Uterus (tissue), 4 donors: ENCODE results near the gene GRIK3. TPM values are rescaled to one million over a fixed set of nuclear protein-coding genes. Genes with fewer than 3 reads are reported as not detected.

Experiments used
- DNase-seq, 2 donors: peaks; one replicate each; pipeline ENCODE4 v3.0.0-alpha.2; 2019 to 2020
- H3K27ac ChIP-seq, 2 donors: fragments of 200-600 bp; sonication (generic); 1 replicate in 1 of 2; 2 replicates in 1 of 2; pipeline ENCODE4 v1.5.1; 2016 to 2018
- H3K27me3 ChIP-seq, 2 donors: fragments of 200-600 bp; sonication (generic); one replicate each; pipeline ENCODE4 v1.5.1; 2018 to 2019; ENCODE audit warnings: control low read depth in 1 of 2
- H3K36me3 ChIP-seq, 2 donors: fragments of 200-600 bp; sonication (generic); one replicate each; pipeline ENCODE4 v1.5.1; 2019; ENCODE audit warnings: control low read depth in 1 of 2
- H3K4me1 ChIP-seq, 2 donors: fragments of 200-600 bp; sonication (generic); one replicate each; pipeline ENCODE4 v1.5.1; 2018 to 2019; ENCODE audit warnings: control low read depth in 1 of 2
- H3K4me3 ChIP-seq, 2 donors: fragments of 200-600 bp; sonication (generic); 1 replicate in 1 of 2; 2 replicates in 1 of 2; pipeline ENCODE4 v1.5.1; 2018 to 2019; ENCODE audit warnings: mild to moderate bottlenecking in 1 of 2
- H3K9me3 ChIP-seq, 2 donors: fragments of 200-600 bp; sonication (generic); one replicate each; pipeline ENCODE4 v1.5.1; 2019; ENCODE audit warnings: control low read depth in 1 of 2
- POLR2A ChIP-seq, 2 donors: fragments of 450-650 bp; IDR thresholded peaks; one replicate each; pipeline ENCODE4 v1.6.1; 2016; ENCODE audit warnings: antibody characterized with exemption in 2 of 2, mild to moderate bottlenecking in 1 of 2, moderate library complexity in 1 of 2
- intact Hi-C: fragments of 100-400 bp; cut with DNase I; formaldehyde crosslinking; loops from one replicate; pipeline ENCODE4 v1.15.1; 2023; ENCODE audit warnings: low total_unique reads
- total RNA-seq, 4 donors: library from RNA; depleted of rRNA in 3 of 4; stranded (reverse); fragments of >200 nt in 3 of 4; gene quantifications; one replicate each; pipeline versions ENCODE4 v1.1.0 to v1.2.4, GENCODE V29; 2014 to 2023
- TF ChIP-seq, protein P1 (sequence below), 4 experiments: fragments of 200-600 bp in 2 of 4; fragments of 450-650 bp in 2 of 4; sonication (generic) in 2 of 4; IDR thresholded peaks; one replicate each; pipeline ENCODE4 v1.5.1; 2016 to 2019; ENCODE audit warnings: antibody characterized with exemption in 4 of 4, mild to moderate bottlenecking in 2 of 4, moderate library complexity in 1 of 4
- donor health status: DM: yes; HTN: yes; CAD: no.

The GRIK3 gene
- total RNA-seq, 4 donors from 2014 or later = 0.52 to 1.6 TPM; not detected in 2

DNA sequence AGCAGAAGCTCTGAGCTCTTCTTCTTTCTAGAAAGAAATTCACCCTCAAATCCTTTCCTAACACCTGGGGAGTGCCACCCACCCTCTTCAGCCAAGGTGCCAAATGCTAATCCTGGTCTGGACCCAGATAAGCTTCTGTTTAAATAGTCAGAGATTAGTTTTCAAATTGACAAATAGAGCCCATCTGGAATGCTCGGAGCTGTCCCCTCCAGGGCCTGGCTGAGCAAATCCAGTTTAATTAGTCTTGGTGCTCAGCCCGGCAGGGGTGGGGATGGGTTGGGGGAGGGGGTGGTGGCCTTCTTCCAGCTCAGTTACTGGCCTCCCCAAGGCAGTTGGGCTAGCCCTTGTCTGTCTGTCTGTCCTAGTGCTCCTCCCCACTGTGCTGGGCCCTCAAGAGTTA lies 269.5 kb downstream of the GRIK3 start:
- Histone ChIP-seq H3K4me3 (no peak overlapping the region), H3K9me3 (no peaks in the 10 kb centered on the region), H3K4me1 (no peaks in the 10 kb centered on the region), H3K27ac (no peak overlapping the region), H3K27me3 (no peaks in the 10 kb centered on the region), H3K36me3 (no peaks in the 10 kb centered on the region)
- TF ChIP-seq POLR2A (IDR thresholded peaks at IDR 0.05) = no peak
- TF ChIP-seq, protein P1, sequence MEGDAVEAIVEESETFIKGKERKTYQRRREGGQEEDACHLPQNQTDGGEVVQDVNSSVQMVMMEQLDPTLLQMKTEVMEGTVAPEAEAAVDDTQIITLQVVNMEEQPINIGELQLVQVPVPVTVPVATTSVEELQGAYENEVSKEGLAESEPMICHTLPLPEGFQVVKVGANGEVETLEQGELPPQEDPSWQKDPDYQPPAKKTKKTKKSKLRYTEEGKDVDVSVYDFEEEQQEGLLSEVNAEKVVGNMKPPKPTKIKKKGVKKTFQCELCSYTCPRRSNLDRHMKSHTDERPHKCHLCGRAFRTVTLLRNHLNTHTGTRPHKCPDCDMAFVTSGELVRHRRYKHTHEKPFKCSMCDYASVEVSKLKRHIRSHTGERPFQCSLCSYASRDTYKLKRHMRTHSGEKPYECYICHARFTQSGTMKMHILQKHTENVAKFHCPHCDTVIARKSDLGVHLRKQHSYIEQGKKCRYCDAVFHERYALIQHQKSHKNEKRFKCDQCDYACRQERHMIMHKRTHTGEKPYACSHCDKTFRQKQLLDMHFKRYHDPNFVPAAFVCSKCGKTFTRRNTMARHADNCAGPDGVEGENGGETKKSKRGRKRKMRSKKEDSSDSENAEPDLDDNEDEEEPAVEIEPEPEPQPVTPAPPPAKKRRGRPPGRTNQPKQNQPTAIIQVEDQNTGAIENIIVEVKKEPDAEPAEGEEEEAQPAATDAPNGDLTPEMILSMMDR (IDR thresholded peaks at IDR 0.05) = no peak
- no peak for DNase-seq
- intact Hi-C loops = no loop called here

DNA sequence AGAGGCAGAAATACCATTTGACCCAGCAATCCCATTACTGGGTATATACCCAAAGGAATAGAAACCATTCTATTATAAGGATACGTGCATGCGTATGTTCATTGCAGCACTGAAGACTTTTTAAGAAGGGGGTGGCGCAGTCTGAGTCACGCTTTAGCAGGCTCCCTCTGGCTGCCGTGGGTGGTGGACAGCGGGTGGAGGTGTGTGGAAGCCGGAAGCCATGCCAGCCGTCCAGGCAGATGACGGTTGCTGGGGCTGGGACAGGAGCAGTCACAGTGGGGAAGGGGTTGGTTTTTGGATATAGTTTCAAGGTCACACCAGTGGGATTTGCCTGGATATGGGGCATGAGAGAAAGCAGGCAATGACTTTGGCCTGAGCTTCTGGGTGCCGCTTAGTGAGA lies 270.5 kb downstream of the GRIK3 start:
- TF ChIP-seq POLR2A (IDR thresholded peaks at IDR 0.05) = no peak
- TF ChIP-seq, protein P1 (IDR thresholded peaks at IDR 0.05) = no peak
- Histone ChIP-seq H3K9me3 (no peaks in the 10 kb centered on the region), H3K4me3 (no peak overlapping the region), H3K27me3 (no peaks in the 10 kb centered on the region), H3K27ac (no peak overlapping the region), H3K4me1 (no peaks in the 10 kb centered on the region), H3K36me3 (no peaks in the 10 kb centered on the region)
- intact Hi-C loops = no loop called here
- DNase-seq = no peak

GRCh38 chr1:36762174-36762573 lies 272.1 kb downstream of the GRIK3 start:
- no peaks in the 10 kb centered on the region for H3K4me1 ChIP-seq
- H3K4me3 ChIP-seq = no peak overlapping the region
- no peak overlapping the region for H3K27ac ChIP-seq
- intact Hi-C loops = no loop called here
- TF ChIP-seq, protein P1 (IDR thresholded peaks at IDR 0.05) = no peak
- no peak for TF ChIP-seq POLR2A (IDR thresholded peaks at IDR 0.05)
- no peaks in the 10 kb centered on the region for H3K36me3 ChIP-seq
- H3K27me3 ChIP-seq = no peaks in the 10 kb centered on the region
- H3K9me3 ChIP-seq = no peaks in the 10 kb centered on the region
- no peak for DNase-seq

DNA sequence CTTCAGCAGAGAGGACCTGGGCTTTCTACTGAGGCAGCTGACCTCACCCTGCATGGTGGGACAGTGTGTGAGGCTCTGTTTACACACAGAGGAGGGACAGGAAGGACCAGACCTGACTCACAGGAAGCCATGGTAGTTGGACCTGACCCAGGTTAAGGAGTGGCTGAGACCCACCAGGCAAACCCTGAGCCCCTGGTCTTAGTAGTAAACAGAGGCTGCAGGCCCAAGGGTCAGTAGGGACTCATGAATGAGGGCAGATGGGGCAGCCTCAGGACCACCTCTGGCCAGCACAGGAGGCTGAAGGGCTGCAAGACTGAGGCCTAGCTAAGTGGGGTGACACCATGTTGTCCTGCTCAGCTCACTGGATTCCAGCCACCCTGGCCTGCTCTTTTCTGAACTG lies 273.2 kb downstream of the GRIK3 start:
- TF ChIP-seq POLR2A (IDR thresholded peaks at IDR 0.05) = no peak
- TF ChIP-seq, protein P1 (IDR thresholded peaks at IDR 0.05) = no peak
- no peaks in the 10 kb centered on the region for H3K36me3 ChIP-seq
- H3K4me1 ChIP-seq = no peaks in the 10 kb centered on the region
- no peaks in the 10 kb centered on the region for H3K9me3 ChIP-seq
- H3K27me3 ChIP-seq = no peaks in the 10 kb centered on the region
- no peak for DNase-seq
- H3K27ac ChIP-seq = no peak overlapping the region
- intact Hi-C loops = no loop called here
- no peak overlapping the region for H3K4me3 ChIP-seq

GRCh38 chr1:36760081-36760480 lies 274.2 kb downstream of the GRIK3 start:
- Histone ChIP-seq H3K27ac (no peak overlapping the region), H3K36me3 (no peaks in the 10 kb centered on the region), H3K9me3 (no peaks in the 10 kb centered on the region), H3K4me1 (no peaks in the 10 kb centered on the region), H3K4me3 (no peak overlapping the region), H3K27me3 (no peaks in the 10 kb centered on the region)
- intact Hi-C loops = no loop called here
- TF ChIP-seq, protein P1 (IDR thresholded peaks at IDR 0.05) = no peak
- no peak for TF ChIP-seq POLR2A (IDR thresholded peaks at IDR 0.05)
- DNase-seq = no peak
